Parathyroid adenoma (tissue), 2 donors: ENCODE data around the gene WSCD2.

Experiments
- H2AFZ ChIP-seq: fragments of 300-600 bp; sonication (generic); one replicate; pipeline ENCODE4 v1.7.0; 2017; ENCODE audit warnings: antibody characterized with exemption, mild to moderate bottlenecking
- H3K27ac ChIP-seq: fragments of 300-600 bp; sonication (generic); one replicate; pipeline ENCODE4 v1.7.0; 2017
- H3K27me3 ChIP-seq: fragments of 300-600 bp; sonication (generic); one replicate; pipeline ENCODE4 v1.7.0; 2017; ENCODE audit warnings: low read length; ENCODE audit not compliant: control insufficient read depth, insufficient read depth
- H3K36me3 ChIP-seq: fragments of 300-600 bp; sonication (generic); one replicate; pipeline ENCODE4 v1.7.0; 2017; ENCODE audit warnings: low read length; ENCODE audit not compliant: control insufficient read depth, insufficient read depth
- H3K4me1 ChIP-seq: fragments of 300-600 bp; sonication (generic); one replicate; pipeline ENCODE4 v1.7.0; 2017; ENCODE audit warnings: control low read depth
- H3K4me2 ChIP-seq: fragments of 300-600 bp; sonication (generic); one replicate; pipeline ENCODE4 v1.7.0; 2017; ENCODE audit warnings: low read length
- H3K4me3 ChIP-seq: fragments of 300-600 bp; sonication (generic); one replicate; pipeline ENCODE4 v1.7.0; 2017; ENCODE audit warnings: low read depth, low read length
- H3K79me2 ChIP-seq: fragments of 300-600 bp; sonication (generic); one replicate; pipeline ENCODE4 v1.7.0; 2017; ENCODE audit warnings: control low read depth
- H3K9ac ChIP-seq: fragments of 300-600 bp; sonication (generic); one replicate; pipeline ENCODE4 v1.7.0; 2017; ENCODE audit warnings: mild to moderate bottlenecking
- H3K9me3 ChIP-seq: fragments of 300-600 bp; sonication (generic); one replicate; pipeline ENCODE4 v1.7.0; 2017; ENCODE audit warnings: low read length; ENCODE audit not compliant: control insufficient read depth
- CTCF ChIP-seq: fragments of 300-600 bp; sonication (generic); IDR thresholded peaks from one replicate; pipeline ENCODE4 v1.7.0; 2017; ENCODE audit warnings: antibody characterized with exemption, mild to moderate bottlenecking
- donor health status: primary hyperparathyroidism.

WSCD2 gene

DNA sequence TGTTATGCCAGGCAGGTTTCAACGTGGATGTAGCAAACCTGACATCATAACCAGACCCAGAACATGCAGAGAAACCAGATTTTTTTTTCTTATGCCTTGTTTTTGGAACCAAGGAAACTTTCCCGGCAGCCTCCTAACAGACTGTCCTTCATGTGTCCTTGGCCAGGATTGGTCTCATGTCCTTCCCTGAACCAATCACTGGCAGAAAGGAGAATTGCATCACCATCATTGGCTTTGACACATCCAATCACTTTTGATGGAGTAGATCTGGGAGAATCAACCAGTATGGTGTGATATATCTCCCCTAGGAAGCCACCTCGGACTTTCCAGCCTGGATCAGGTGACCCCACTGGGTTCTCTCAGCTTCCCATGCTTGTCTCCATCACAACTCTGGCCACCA lies 25.6 kb upstream of the WSCD2 start:
- no peak overlapping the region for H3K27ac ChIP-seq
- no peak overlapping the region for H3K4me3 ChIP-seq
- no peak overlapping the region for H2AFZ ChIP-seq
- no peaks in the 10 kb centered on the region for H3K79me2 ChIP-seq
- no peaks in the 10 kb centered on the region for H3K36me3 ChIP-seq
- no peak overlapping the region for H3K9ac ChIP-seq
- H3K9me3 ChIP-seq, result no peaks in the 10 kb centered on the region
- H3K27me3 ChIP-seq, result no peaks in the 10 kb centered on the region
- TF ChIP-seq CTCF, result no peak
- no peak overlapping the region for H3K4me2 ChIP-seq
- H3K4me1 ChIP-seq, result no peaks in the 10 kb centered on the region

- Histone ChIP-seq H3K36me3 (no peaks in the 10 kb centered on the region), H3K9me3 (no peaks in the 10 kb centered on the region), H3K4me1 (no peaks in the 10 kb centered on the region), H3K27me3 (no peaks in the 10 kb centered on the region), H3K9ac (no peak overlapping the region), H3K4me2 (no peak overlapping the region), H3K4me3 (no peak overlapping the region), H2AFZ (no peak overlapping the region), H3K27ac (no peak overlapping the region), H3K79me2 (no peaks in the 10 kb centered on the region)
- no peak for TF ChIP-seq CTCF
Measured at GRCh38 chr12:108104657-108105056, 24.4 kb upstream of the WSCD2 start.

- TF ChIP-seq CTCF, result no peak
- H3K27me3 ChIP-seq, result no peaks in the 10 kb centered on the region
Measured at GRCh38 chr12:108106599-108106998, 22.5 kb upstream of the WSCD2 start.

DNA sequence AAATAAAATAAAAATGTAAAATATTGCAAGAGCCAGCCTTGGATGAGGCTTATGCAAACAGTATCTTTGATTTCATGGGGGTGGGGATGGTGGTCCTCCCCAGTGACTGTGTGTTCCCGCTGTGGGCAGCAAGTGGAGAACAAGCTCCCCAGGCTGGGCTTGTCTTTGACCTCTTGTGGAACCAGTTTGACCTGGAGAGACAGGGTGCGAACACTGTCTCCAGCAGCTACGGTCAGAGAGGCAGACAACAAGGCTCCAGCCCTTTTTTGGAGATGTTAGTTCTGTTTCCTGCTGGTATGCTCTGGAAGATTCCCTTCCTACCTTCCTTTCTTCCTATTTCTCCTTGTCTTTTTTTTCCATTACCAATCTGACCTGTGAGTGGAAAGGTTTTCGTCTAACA lies 21.8 kb upstream of the WSCD2 start:
- Histone ChIP-seq H3K9ac (no peak overlapping the region), H3K9me3 (no peaks in the 10 kb centered on the region), H3K27ac (no peak overlapping the region), H2AFZ (no peak overlapping the region), H3K27me3 (no peaks in the 10 kb centered on the region), H3K79me2 (no peaks in the 10 kb centered on the region), H3K36me3 (no peaks in the 10 kb centered on the region), H3K4me1 (no peaks in the 10 kb centered on the region), H3K4me3 (no peak overlapping the region), H3K4me2 (no peak overlapping the region)
- TF ChIP-seq CTCF, result no peak

More at GRCh38 chr12:108106599-108106998, 22.5 kb upstream of the WSCD2 start:
- Histone ChIP-seq H3K9me3 (no peaks in the 10 kb centered on the region), H3K27ac (no peak overlapping the region), H3K4me2 (no peak overlapping the region), H3K4me3 (no peak overlapping the region), H3K79me2 (no peaks in the 10 kb centered on the region), H3K9ac (no peak overlapping the region), H2AFZ (no peak overlapping the region), H3K4me1 (no peaks in the 10 kb centered on the region), H3K36me3 (no peaks in the 10 kb centered on the region)

DNA sequence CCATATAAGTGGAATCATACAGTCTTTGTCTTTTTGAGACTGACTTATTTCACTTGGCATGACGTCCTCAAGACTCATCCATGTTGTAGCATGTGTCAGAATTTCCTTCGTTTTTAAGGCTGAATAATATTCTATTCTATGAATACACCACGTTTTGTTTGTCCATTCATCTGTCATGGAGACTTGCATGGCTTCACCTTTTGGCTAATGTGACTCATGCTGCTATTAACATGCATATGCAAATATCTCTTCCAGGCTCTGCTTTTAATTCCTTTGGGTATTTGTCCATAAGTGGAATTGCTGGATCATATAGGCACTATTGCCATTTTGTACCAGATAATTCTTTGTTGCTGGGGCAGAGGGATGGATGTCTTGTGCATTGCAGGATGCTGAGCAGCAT lies 19.6 kb upstream of the WSCD2 start:
- no peaks in the 10 kb centered on the region for H3K4me1 ChIP-seq
- no peak overlapping the region for H2AFZ ChIP-seq
- H3K79me2 ChIP-seq, result no peaks in the 10 kb centered on the region
- H3K9me3 ChIP-seq, result no peaks in the 10 kb centered on the region
- no peak overlapping the region for H3K27ac ChIP-seq
- no peak overlapping the region for H3K4me3 ChIP-seq
- no peak overlapping the region for H3K4me2 ChIP-seq
- no peaks in the 10 kb centered on the region for H3K36me3 ChIP-seq
- TF ChIP-seq CTCF, result no peak
- H3K9ac ChIP-seq, result no peak overlapping the region
- no peaks in the 10 kb centered on the region for H3K27me3 ChIP-seq
